NCI-H2196 (cell line): ENCODE data around the gene PDHX.
"Not testable (repeated sequence)": the region's sequence is repeated elsewhere in the genome, so short reads cannot be mapped to it uniquely, and the experiment has no call there.

Experiments used
- DNase-seq: peaks from one replicate; lab custom pipeline; 2025; ENCODE audit not compliant: unreplicated experiment; lab: John Stamatoyannopoulos, UW

PDHX gene

GRCh38 chr11:34910817-34911216 lies 5.6 kb upstream of the PDHX start:
- no peak for DNase-seq

- no peak for DNase-seq
These were observed 4.7 kb upstream of the PDHX start for GRCh38 chr11:34911676-34912075.

GRCh38 chr11:34913556-34913955 lies 2.9 kb upstream of the PDHX start:
- not testable (repeated sequence) for DNase-seq

- peak; percentile 27 for DNase-seq
These were observed 1.0 kb upstream of the PDHX start for GRCh38 chr11:34915136-34916014.

GRCh38 chr11:34916843-34917770 lies 689 bp downstream of the PDHX start:
- DNase-seq = no peak

- DNase-seq = no peak
These were observed 4.7 kb downstream of the PDHX start for GRCh38 chr11:34921156-34921555.

GRCh38 chr11:34924714-34925113 lies 8.3 kb downstream of the PDHX start:
- DNase-seq = no peak

GRCh38 chr11:34926101-34926830 lies 9.8 kb downstream of the PDHX start:
- peak; percentile 54 for DNase-seq

GRCh38 chr11:34926831-34927132 lies 10.4 kb downstream of the PDHX start:
- no peak for DNase-seq

- no peak for DNase-seq
These were observed 12.0 kb downstream of the PDHX start for GRCh38 chr11:34928268-34928959.

- no peak for DNase-seq
These were observed 12.7 kb downstream of the PDHX start for GRCh38 chr11:34928960-34929680.

GRCh38 chr11:34929794-34930763 lies 13.7 kb downstream of the PDHX start:
- no peak for DNase-seq

- DNase-seq = no peak
These were observed 20.7 kb downstream of the PDHX start for GRCh38 chr11:34936945-34937629.

- DNase-seq = no peak
These were observed 22.2 kb downstream of the PDHX start for GRCh38 chr11:34938611-34939010.

GRCh38 chr11:34940026-34940677 lies 23.7 kb downstream of the PDHX start:
- DNase-seq = no peak

GRCh38 chr11:34941688-34942087 lies 25.3 kb downstream of the PDHX start:
- DNase-seq = no peak

- DNase-seq = no peak
These were observed 28.3 kb downstream of the PDHX start for GRCh38 chr11:34944692-34945091.

- no peak for DNase-seq
These were observed 32.3 kb downstream of the PDHX start for GRCh38 chr11:34948696-34949095.
